Heart left ventricle (tissue), 16 donors: ENCODE data around the gene ZMIZ1. TPM values are rescaled to one million over a fixed set of nuclear protein-coding genes. Genes with fewer than 3 reads are reported as not detected.

Experiments
- ATAC-seq, 4 donors: fragments of 200-7000 bp; cut with Tn5 transposase; one replicate each; pipeline ENCODE4 v1.9.1; 2020 to 2022; ENCODE audit warnings: moderate library complexity in 4 of 4, mild to moderate bottlenecking in 3 of 4, moderate number of reproducible peaks in 1 of 4
- DNase-seq, 5 donors: peaks; one replicate each; pipeline ENCODE4 v3.0.0-alpha.2; 2020
- H3K27ac ChIP-seq, 12 donors: fragments of 200-600 bp; sonication (generic) in 4 of 12; one replicate each; pipeline versions ENCODE4 v1.5.0 to v1.8.0; 2016 to 2022; ENCODE audit warnings: mild to moderate bottlenecking in 2 of 12
- H3K27me3 ChIP-seq, 9 donors: fragments of 200-600 bp; sonication (generic) in 2 of 9; one replicate each; pipeline versions ENCODE4 v1.5.1 to v1.8.0; 2016 to 2022; ENCODE audit warnings: mild to moderate bottlenecking in 3 of 9
- H3K36me3 ChIP-seq, 9 donors: fragments of 200-600 bp; sonication (generic) in 2 of 9; one replicate each; pipeline versions ENCODE4 v1.5.0 to v1.8.0; 2018 to 2022; ENCODE audit warnings: mild to moderate bottlenecking in 2 of 9
- H3K4me1 ChIP-seq, 12 donors: fragments of 200-600 bp; sonication (generic) in 4 of 12; one replicate each; pipeline versions ENCODE4 v1.5.0 to v1.8.0; 2016 to 2022; ENCODE audit warnings: mild to moderate bottlenecking in 3 of 12
- H3K4me3 ChIP-seq, 12 donors: fragments of 200-600 bp; sonication (generic) in 4 of 12; one replicate each; pipeline versions ENCODE4 v1.5.0 to v1.8.0; 2017 to 2022; ENCODE audit warnings: mild to moderate bottlenecking in 9 of 12, moderate library complexity in 4 of 12
- H3K9me3 ChIP-seq, 12 donors: fragments of 200-600 bp; sonication (generic) in 4 of 12; one replicate each; pipeline versions ENCODE4 v1.5.0 to v1.8.0; 2016 to 2022; ENCODE audit warnings: mild to moderate bottlenecking in 1 of 12
- POLR2A ChIP-seq, 2 donors: fragments of 450-650 bp; IDR thresholded peaks; one replicate each; pipeline ENCODE4 v1.6.1; 2017; ENCODE audit warnings: antibody characterized with exemption in 2 of 2, mild to moderate bottlenecking in 2 of 2, moderate library complexity in 2 of 2
- WGBS, 4 donors: extraction: QIAGEN DNeasy Blood & Tissue Kit in 2 of 4; methylation state at CpG; one replicate each; pipeline versions ENCODE4 v1.1.5 to v1.1.7; 2013 to 2018; 5-methylcytosine and 5-hydroxymethylcytosine counted together
- intact Hi-C, 10 donors: fragments of 100-400 bp; cut with DNase I; formaldehyde crosslinking; loops; one replicate each; pipeline versions ENCODE4 v1.11.1 to v1.14.2; 2022
- polyA plus RNA-seq, 2 donors: library from polyadenylated mRNA; stranded (reverse); fragments of 200-250 nt; gene quantifications; one replicate each; pipeline ENCODE4 v1.2.3, GENCODE V29; 2013
- total RNA-seq, 9 donors: library from RNA; depleted of rRNA in 2 of 9; stranded (reverse); fragments of >200 nt in 2 of 9; fragmentation: NEBNext Ultra II Directional in 3 of 9; extraction: Animal tissue kit (Norgen Biotek cat#: 25700) in 3 of 9; gene quantifications; one replicate each; pipeline versions ENCODE4 v1.1.0 to v1.2.4, GENCODE V29; 2016 to 2023
- TF ChIP-seq, protein P1 (sequence below), 12 donors: fragments of 200-600 bp; sonication (generic) in 4 of 12; IDR thresholded peaks; one replicate each; pipeline versions ENCODE4 v1.5.0 to v1.8.0; 2018 to 2022; ENCODE audit warnings: antibody characterized with exemption in 12 of 12, mild to moderate bottlenecking in 5 of 12
- donor health status: ischemic (EF 13 %, LVEDD 7.1; RV severe dilation, severe dysfunction).
- donor health status: healthy with polysubstance abuse.
- donor health status: DM: no; HTN: yes; CAD: no.
- donor health status: DM: no; HTN: no; CAD: no.
- donor health status: ischemic (EF 25% LVEDD 6.9; RV normal size, moderate dysfunction).
- donor health status: ischemic (EF 25% LVEDD 5.7; RV mildly dilated, moderate dysfunction).
- donor health status: healthy.
- donor health status: DM: yes; HTN: yes; CAD: no.
- donor health status: ischemic (EF 35%, LVEDD 5.7; RV mildly dilated, moderate dysfunction).
- donor health status: nonischemic (EF 11% LVEDD 7.7; RV severe dilation, severe dysfunction).
- donor health status: DM: yes; HTN: yes; CAD: no.
- donor health status: PGD.
- donor health status: ischemic (EF 29% LVEDD 5.4; RV normal size, mild dysfunction).
- donor health status: nonischemic (EF 23%, LVEDD 6.1; RV moderate dilation, normal function).

The ZMIZ1 gene
- total and polyA plus RNA-seq, 11 donors = 19.7 to 75.4 (median 49.2) TPM

DNA sequence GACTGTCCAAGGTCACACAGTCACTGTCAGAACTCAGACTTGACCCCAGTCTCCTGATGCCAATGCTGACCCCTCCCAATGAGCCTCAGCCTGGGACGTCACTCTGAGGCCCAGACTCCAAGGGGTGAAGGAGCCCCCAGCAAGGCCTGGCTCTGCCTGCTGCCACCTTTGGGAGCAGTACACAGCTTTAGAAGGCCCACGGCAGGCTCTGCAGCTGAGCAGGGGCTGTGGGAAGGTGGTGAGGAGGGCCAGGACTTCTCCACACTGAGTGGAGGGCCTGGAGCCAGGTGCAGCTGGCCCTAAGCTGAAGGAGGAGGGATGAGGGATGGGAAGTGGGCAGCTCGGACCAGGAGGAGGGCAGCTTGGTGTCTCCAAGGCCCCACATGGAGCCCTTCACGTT, 23.9 kb upstream of the ZMIZ1 start:
- 84 to 94% (median 90%) methylated on average over 2 to 4 of the region's 4 CpGs for WGBS, 4 donors
- H3K27me3 ChIP-seq = no peaks in the 10 kb centered on the region
- intact Hi-C loops = no loop called here
- peak in 2 of 5 donors; percentile 16 to 51 for DNase-seq
- H3K9me3 ChIP-seq = peaks cover 0 to 3% (median 0%) of the 10 kb centered on the region in 12 donors
- peaks cover 0 to 29% (median 8%) of the 10 kb centered on the region in 12 donors for H3K4me1 ChIP-seq
- H3K27ac ChIP-seq = no peak overlapping the region
- no peak for ATAC-seq
- no peak for TF ChIP-seq POLR2A (IDR thresholded peaks at IDR 0.05)
- no peaks in the 10 kb centered on the region for H3K36me3 ChIP-seq
- H3K4me3 ChIP-seq = no peak overlapping the region

DNA sequence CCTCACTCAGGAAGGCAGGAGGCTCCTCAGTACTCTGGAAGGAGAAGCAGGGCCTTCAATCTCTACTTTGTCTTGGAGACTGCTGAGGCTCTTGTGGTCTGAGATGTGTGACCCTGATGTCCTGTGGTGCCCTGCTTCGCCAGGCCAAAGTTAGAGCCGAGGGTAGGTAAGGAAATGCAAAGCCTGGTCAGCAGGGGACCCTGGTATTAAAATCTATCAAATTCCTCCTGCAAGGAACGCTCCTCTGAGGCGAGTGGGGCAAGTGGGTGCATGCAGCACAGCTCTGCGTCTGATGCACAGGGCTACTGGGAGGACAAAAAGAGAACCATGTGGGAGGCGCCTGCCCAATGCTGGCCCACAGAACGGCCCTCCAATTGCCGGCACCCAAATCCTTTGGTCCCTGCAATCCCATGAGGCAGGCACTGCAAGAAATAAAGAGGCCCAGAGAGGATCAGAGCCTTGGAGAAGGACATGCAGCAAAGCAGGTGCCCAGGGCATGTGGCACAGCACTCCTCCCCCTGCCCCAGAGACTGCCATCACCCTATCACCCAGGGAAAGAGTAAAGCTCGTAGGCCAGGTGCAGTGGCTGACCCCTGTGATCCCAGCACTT, 23.1 kb upstream of the ZMIZ1 start:
- Histone ChIP-seq H3K36me3 (no peaks in the 10 kb centered on the region), H3K4me1 (peaks cover 0 to 37% (median 9%) of the 10 kb centered on the region in 12 donors), H3K27ac (no peak overlapping the region), H3K4me3 (no peak overlapping the region), H3K27me3 (no peaks in the 10 kb centered on the region), H3K9me3 (peaks cover 0 to 3% (median 0%) of the 10 kb centered on the region in 12 donors)
- WGBS, 4 donors = 84 to 93% (median 86%) methylated on average over 8 to 9 of the region's 9 CpGs
- no peak for ATAC-seq
- no peak for TF ChIP-seq POLR2A (IDR thresholded peaks at IDR 0.05)
- TF ChIP-seq, protein P1, sequence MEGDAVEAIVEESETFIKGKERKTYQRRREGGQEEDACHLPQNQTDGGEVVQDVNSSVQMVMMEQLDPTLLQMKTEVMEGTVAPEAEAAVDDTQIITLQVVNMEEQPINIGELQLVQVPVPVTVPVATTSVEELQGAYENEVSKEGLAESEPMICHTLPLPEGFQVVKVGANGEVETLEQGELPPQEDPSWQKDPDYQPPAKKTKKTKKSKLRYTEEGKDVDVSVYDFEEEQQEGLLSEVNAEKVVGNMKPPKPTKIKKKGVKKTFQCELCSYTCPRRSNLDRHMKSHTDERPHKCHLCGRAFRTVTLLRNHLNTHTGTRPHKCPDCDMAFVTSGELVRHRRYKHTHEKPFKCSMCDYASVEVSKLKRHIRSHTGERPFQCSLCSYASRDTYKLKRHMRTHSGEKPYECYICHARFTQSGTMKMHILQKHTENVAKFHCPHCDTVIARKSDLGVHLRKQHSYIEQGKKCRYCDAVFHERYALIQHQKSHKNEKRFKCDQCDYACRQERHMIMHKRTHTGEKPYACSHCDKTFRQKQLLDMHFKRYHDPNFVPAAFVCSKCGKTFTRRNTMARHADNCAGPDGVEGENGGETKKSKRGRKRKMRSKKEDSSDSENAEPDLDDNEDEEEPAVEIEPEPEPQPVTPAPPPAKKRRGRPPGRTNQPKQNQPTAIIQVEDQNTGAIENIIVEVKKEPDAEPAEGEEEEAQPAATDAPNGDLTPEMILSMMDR (IDR thresholded peaks at IDR 0.05) = no peak
- peak in 2 of 5 donors; percentile 4 to 20 for DNase-seq
- intact Hi-C loops = no loop called here

DNA sequence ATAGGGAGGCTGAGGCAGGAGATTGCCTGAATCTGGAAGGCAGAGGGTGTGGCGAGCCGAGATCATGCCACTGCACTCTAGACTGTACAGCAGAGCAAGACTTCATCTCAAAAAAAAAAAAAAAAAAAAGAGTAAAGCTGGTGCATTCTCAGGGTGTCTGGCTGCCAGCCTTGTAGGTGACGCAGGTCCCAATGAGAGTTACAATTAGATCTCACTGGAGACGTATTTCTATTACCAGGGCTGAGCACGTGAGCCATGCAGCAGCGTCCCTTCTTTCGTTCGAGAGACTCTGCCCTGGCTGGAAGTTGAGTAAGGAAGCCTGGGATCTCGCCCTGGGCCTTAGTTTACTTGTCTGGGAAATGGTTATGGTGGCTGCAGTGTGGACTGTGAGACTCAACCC, 22.4 kb upstream of the ZMIZ1 start:
- 95 to 96% (median 95%) methylated on average over 9 of the region's 9 CpGs for WGBS, 4 donors
- intact Hi-C loops = no loop called here
- TF ChIP-seq POLR2A (IDR thresholded peaks at IDR 0.05) = no peak
- TF ChIP-seq, protein P1 (IDR thresholded peaks at IDR 0.05) = no peak
- ATAC-seq = no peak
- peaks cover 0 to 3% (median 0%) of the 10 kb centered on the region in 12 donors for H3K9me3 ChIP-seq
- H3K27me3 ChIP-seq = no peaks in the 10 kb centered on the region
- peaks cover 0 to 44% (median 9%) of the 10 kb centered on the region in 12 donors for H3K4me1 ChIP-seq
- no peak overlapping the region for H3K27ac ChIP-seq
- no peak overlapping the region for H3K4me3 ChIP-seq
- H3K36me3 ChIP-seq = no peaks in the 10 kb centered on the region
- peak in 2 of 5 donors; percentile 0 to 14 for DNase-seq

DNA sequence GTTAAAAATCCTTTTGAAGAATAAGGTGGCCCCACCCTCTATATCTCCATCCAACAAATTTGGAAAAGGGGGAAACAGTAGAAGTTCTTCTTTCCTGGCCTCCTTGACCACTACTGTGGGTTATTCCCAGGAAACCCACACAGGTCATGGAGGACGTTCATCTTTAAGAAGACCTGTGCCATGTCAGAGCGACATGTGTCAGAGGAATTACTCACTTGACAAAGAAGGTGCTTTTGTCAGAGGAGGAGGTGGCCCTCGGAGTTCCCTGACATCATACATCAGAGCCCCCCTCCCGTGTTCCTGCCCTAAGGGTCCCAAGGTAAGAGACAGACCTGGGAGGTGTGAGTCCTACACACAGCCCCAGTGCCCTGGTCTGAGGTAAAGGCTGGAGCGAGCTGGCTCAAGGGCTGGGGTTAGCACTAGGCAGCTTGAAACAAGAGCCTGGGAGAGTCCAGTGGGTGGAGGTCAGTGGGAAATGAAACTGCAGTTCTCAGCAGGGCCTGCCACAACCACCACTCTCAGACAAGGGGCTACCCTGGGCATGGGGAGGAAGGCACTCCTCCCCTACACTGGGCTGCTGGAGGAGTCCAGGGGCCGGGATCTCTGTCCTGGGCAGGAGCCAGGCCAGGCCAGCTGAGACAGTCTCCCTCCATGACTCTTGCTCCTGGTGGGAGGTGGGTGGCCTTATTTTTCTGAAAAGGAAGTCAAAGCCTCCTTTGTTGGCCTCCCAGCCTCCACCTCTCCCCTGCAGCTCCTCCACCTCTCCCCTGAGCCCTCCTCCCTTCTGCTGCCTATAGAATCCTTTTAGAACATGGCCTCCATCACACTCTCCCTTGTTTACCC, 21.8 kb upstream of the ZMIZ1 start:
- ATAC-seq (peak; percentile 10 to 65 (median 47)), DNase-seq (peak in 2 of 5 donors; percentile 53 to 61)
- H3K4me3 ChIP-seq = no peak overlapping the region
- TF ChIP-seq POLR2A (IDR thresholded peaks at IDR 0.05) = no peak
- TF ChIP-seq, protein P1 (IDR thresholded peaks at IDR 0.05) = no peak
- intact Hi-C loops = no loop called here
- H3K27me3 ChIP-seq = no peaks in the 10 kb centered on the region
- peaks cover 0 to 3% (median 0%) of the 10 kb centered on the region in 12 donors for H3K9me3 ChIP-seq
- H3K36me3 ChIP-seq = no peaks in the 10 kb centered on the region
- 79 to 93% (median 88%) methylated on average over 5 to 6 of the region's 6 CpGs for WGBS, 4 donors
- H3K27ac ChIP-seq = peak overlapping the region in 1 of 12 donors; percentile 91
- H3K4me1 ChIP-seq = peaks cover 0 to 44% (median 9%) of the 10 kb centered on the region in 12 donors
